GM12801 (cell line): ENCODE measurements around the gene EEF2K.

Experiments used
- TF ChIP-seq, protein P1 (sequence below): IDR thresholded peaks from one replicate; pipeline ENCODE4 v1.5.1; 2011; ENCODE audit warnings: control low read depth; ENCODE audit not compliant: insufficient read length; ENCODE audit errors: extremely low read depth

Gene EEF2K

GRCh38 chr16:22171953-22172352, 34.1 kb upstream of the EEF2K start:
- TF ChIP-seq, protein P1, sequence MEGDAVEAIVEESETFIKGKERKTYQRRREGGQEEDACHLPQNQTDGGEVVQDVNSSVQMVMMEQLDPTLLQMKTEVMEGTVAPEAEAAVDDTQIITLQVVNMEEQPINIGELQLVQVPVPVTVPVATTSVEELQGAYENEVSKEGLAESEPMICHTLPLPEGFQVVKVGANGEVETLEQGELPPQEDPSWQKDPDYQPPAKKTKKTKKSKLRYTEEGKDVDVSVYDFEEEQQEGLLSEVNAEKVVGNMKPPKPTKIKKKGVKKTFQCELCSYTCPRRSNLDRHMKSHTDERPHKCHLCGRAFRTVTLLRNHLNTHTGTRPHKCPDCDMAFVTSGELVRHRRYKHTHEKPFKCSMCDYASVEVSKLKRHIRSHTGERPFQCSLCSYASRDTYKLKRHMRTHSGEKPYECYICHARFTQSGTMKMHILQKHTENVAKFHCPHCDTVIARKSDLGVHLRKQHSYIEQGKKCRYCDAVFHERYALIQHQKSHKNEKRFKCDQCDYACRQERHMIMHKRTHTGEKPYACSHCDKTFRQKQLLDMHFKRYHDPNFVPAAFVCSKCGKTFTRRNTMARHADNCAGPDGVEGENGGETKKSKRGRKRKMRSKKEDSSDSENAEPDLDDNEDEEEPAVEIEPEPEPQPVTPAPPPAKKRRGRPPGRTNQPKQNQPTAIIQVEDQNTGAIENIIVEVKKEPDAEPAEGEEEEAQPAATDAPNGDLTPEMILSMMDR: no peak

DNA sequence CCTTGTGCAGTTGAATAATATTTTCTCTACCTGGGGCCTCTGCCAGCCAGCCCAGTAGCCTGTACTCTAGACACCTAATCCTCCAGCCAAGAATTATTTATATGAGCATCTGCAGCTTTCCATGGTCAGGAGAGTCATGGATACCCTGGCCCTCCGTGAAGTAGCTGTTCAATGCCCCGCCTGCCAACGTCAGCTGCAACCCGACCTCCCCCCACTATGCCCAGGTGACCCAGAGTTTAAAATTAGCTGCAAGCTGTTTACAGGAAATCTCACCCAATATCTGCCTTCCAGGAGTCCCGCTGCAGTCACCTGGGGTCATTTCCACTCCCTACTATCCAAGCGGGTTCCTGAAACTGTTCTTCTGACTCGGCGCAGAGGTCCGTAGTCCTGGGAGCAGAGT, 31.4 kb upstream of the EEF2K start:
- TF ChIP-seq, protein P1: no peak

- TF ChIP-seq, protein P1: no peak
Observed at GRCh38 chr16:22177968-22178930, 27.8 kb upstream of the EEF2K start.

GRCh38 chr16:22181426-22181825, 24.7 kb upstream of the EEF2K start:
- TF ChIP-seq, protein P1: no peak

GRCh38 chr16:22181843-22182242, 24.2 kb upstream of the EEF2K start:
- TF ChIP-seq, protein P1: no peak

GRCh38 chr16:22183335-22183734, 22.7 kb upstream of the EEF2K start:
- TF ChIP-seq, protein P1: no peak

DNA sequence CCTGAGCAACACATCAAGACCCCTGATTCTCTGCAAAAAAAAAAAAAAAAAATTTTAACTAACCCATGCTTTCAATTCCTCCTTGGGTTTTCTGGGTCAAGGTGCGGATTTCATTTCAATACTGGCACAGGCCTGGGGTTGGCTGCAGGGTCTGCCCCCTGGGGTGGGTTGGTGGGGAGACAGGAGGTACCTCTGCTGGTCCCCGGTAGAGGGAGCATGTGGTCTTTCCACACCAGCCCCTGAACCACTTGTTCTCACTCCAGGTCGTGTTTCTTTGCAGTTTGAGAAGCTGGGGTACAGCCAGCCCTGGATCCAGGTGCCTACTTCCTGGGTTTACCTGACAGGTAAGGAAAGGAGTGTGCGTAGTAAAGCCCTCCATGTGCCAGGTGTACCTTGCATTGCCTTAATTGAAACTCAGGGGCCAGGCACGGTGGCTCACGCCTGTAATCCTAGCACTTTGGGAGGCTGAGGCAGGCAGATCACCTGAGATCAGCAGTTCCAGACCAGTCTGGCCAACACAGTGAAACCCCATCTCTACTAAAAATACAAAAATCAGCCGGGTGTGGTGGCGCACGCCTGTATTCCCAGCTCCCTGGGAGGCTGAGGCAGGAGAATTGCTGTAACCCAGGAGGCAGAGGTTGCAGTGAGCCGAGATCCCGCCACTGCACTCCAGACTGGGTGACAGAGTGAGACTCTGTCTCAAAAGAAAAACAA, 22.0 kb upstream of the EEF2K start:
- TF ChIP-seq, protein P1: no peak
